Smooth muscle cell (in vitro differentiated cells): Measurements from ENCODE around the gene ACTR10. TPM values are rescaled to one million over a fixed set of nuclear protein-coding genes. Genes with fewer than 3 reads are reported as not detected.

ENCODE experiments used
- DNase-seq: peaks from one replicate; lab custom pipeline; 2025; ENCODE audit not compliant: unreplicated experiment; lab: John Stamatoyannopoulos, UW
- H2AFZ ChIP-seq: fragments of 200-600 bp; sonication (generic); 2 replicates; pipeline ENCODE4 v1.6.0; 2016; ENCODE audit warnings: antibody characterized with exemption, low read depth, mild to moderate bottlenecking
- H3F3A ChIP-seq: fragments of 200-600 bp; sonication (generic); 2 replicates; pipeline ENCODE4 v1.6.0; 2017; ENCODE audit warnings: antibody characterized with exemption, low read depth
- H3K27ac ChIP-seq: fragments of 200-600 bp; sonication (generic); 2 replicates; pipeline ENCODE4 v1.5.1; 2016; ENCODE audit warnings: low read depth, mild to moderate bottlenecking
- H3K27me3 ChIP-seq: fragments of 200-600 bp; sonication (generic); 2 replicates; pipeline ENCODE4 v1.6.1; 2016; ENCODE audit warnings: low read depth, mild to moderate bottlenecking
- H3K36me3 ChIP-seq: fragments of 200-600 bp; sonication (generic); 2 replicates; pipeline ENCODE4 v1.5.1; 2016; ENCODE audit warnings: low read depth
- H3K4me1 ChIP-seq: fragments of 200-600 bp; sonication (generic); 2 replicates; pipeline ENCODE4 v1.5.1; 2016; ENCODE audit warnings: low read depth
- H3K4me2 ChIP-seq: fragments of 200-600 bp; sonication (generic); 2 replicates; pipeline ENCODE4 v1.6.0; 2016; ENCODE audit warnings: mild to moderate bottlenecking
- H3K4me3 ChIP-seq: fragments of 200-600 bp; sonication (generic); 2 replicates; pipeline ENCODE4 v1.5.1; 2016; ENCODE audit warnings: mild to moderate bottlenecking
- H3K79me2 ChIP-seq: fragments of 200-600 bp; sonication (generic); 2 replicates; pipeline ENCODE4 v1.6.0; 2016; ENCODE audit warnings: low read depth, mild to moderate bottlenecking
- H3K9ac ChIP-seq: fragments of 200-600 bp; sonication (generic); 2 replicates; pipeline ENCODE4 v1.6.0; 2016; ENCODE audit warnings: low read depth
- H3K9me3 ChIP-seq: fragments of 200-600 bp; sonication (generic); replicated peaks from 2 replicates; pipeline ENCODE4 v1.5.1; 2016; ENCODE audit warnings: low read depth
- H4K20me1 ChIP-seq: fragments of 200-600 bp; sonication (generic); 2 replicates; pipeline ENCODE4 v1.6.0; 2016; ENCODE audit warnings: low read depth
- WGBS: methylation state at CpG from one replicate; pipeline ENCODE4 v1.1.7; 2016; ENCODE audit warnings: low lambda C conversion rate; 5-methylcytosine and 5-hydroxymethylcytosine counted together
- polyA plus RNA-seq: library from polyadenylated mRNA; unstranded; fragments of >200 nt; fragmentation: Nextera tagmentation; extraction: Ambion mirVana; gene quantifications from 2 replicates; pipeline ENCODE4 v1.2.1, GENCODE V29; 2016
- total RNA-seq: library from RNA; depleted of rRNA; stranded (reverse); fragments of >200 nt; gene quantifications from 2 replicates; pipeline ENCODE4 v1.2.3, GENCODE V29; 2014
- TF ChIP-seq, protein P1 (sequence below): fragments of 200-600 bp; sonication (generic); IDR thresholded peaks from 2 replicates; pipeline ENCODE4 v1.5.1; 2017; ENCODE audit warnings: borderline replicate concordance, mild to moderate bottlenecking, antibody characterized with exemption; ENCODE audit not compliant: insufficient read depth, poor library complexity, severe bottlenecking

The ACTR10 gene
- total RNA-seq (133 and 149 TPM in 2 replicates), polyA plus RNA-seq (109 and 131 TPM in 2 replicates)

DNA sequence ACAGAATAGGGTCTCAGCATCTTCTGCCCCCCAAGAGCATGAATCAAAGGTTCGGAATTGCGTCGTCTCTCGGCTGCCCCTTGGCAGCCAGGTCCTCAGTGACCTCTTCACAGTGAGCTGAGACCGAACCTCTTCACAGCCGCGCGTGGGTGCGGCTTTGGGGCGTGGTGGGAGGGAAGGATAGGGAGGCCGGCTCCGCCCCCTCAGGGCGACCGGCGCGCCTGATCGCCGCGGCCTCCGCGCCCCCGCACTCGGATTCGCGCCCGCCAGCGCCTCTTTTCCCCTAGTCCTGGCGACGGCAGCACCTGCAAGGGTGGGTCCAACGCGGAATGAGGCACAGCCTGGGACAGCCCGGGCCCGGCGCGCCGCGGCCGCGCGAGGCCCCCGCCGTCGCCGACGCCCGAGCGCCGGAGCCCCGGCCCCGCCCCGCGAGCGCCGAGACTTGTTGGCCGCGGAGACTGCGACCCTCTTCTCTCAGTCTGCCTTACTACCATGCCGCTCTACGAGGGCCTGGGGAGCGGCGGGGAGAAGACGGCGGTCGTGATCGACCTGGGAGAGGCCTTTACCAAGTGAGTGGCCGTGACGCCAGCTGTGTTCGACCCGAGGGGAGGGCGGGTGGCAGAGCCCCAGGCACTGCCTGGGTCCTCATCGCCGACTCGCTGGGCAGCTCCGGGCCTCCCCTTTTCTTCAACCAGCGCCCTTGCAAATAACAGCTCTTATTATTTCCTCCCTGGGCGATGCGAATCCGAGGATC is at the start of gene ACTR10:
Gene ACTR10, plus strand, starts transcription at position 424 of the 754 bp plus-strand sequence. Its CDS starts 69 bp downstream, at position 493.
- peak; percentile 70 for DNase-seq
- H3K9me3 ChIP-seq: no peaks in the 10 kb centered on the region
- peak within 1 kb of the TSS; percentile 91 for H3K4me3 ChIP-seq
- peak within 1 kb of the TSS; percentile 95 for H3K27ac ChIP-seq
- 0% methylated on average over 46 of the region's 78 CpGs for WGBS
- H3K27me3 ChIP-seq: no peaks in the 10 kb centered on the region
- H3K4me1 ChIP-seq: peaks cover 16% of the 10 kb centered on the region
- TF ChIP-seq, protein P1, sequence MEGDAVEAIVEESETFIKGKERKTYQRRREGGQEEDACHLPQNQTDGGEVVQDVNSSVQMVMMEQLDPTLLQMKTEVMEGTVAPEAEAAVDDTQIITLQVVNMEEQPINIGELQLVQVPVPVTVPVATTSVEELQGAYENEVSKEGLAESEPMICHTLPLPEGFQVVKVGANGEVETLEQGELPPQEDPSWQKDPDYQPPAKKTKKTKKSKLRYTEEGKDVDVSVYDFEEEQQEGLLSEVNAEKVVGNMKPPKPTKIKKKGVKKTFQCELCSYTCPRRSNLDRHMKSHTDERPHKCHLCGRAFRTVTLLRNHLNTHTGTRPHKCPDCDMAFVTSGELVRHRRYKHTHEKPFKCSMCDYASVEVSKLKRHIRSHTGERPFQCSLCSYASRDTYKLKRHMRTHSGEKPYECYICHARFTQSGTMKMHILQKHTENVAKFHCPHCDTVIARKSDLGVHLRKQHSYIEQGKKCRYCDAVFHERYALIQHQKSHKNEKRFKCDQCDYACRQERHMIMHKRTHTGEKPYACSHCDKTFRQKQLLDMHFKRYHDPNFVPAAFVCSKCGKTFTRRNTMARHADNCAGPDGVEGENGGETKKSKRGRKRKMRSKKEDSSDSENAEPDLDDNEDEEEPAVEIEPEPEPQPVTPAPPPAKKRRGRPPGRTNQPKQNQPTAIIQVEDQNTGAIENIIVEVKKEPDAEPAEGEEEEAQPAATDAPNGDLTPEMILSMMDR: no peak
- H4K20me1 ChIP-seq: peaks cover 7% of the 10 kb centered on the region
- H3F3A ChIP-seq: no peaks in the 10 kb centered on the region
- H3K36me3 ChIP-seq: no peaks in the 10 kb centered on the region
- peak within 1 kb of the TSS; percentile 100 for H3K4me2 ChIP-seq
- peaks cover 46% of the 10 kb centered on the region for H3K79me2 ChIP-seq
- H3K9ac ChIP-seq: peak within 1 kb of the TSS; percentile 94
- peak within 1 kb of the TSS; percentile 99 for H2AFZ ChIP-seq

DNA sequence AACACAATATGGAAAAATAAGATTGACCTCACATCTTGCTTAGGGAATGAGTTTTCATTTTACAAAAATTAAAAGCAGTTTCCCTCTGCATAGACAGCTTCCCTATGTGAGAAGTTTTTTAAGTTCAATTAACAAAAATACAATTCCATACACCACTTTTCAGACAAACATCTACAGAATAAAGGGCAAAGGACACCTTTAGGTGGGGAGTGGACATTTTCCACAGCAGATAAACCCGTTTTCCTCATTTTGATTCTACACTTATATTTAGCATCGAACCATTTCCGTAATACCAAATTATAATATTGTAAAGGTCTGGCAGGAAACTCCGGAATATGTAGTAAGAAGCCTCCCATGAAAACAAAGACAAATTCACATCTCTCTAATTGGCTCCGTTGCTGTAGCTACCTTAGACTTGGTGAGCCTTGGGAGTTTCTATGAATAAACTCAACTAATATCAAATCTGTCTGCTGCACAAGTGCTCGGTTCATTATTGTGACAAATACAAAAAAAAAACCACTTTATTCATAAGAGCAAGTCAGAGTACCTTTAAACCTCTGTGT is 49.6 kb upstream of the ACTR10 start:
- H3K9ac ChIP-seq: no peak overlapping the region
- no peaks in the 10 kb centered on the region for H3K9me3 ChIP-seq
- H3K4me2 ChIP-seq: no peak overlapping the region
- H3K4me3 ChIP-seq: no peak overlapping the region
- H3K27ac ChIP-seq: no peak overlapping the region
- no peak overlapping the region for H2AFZ ChIP-seq
- WGBS: 88% methylated on average over 6 of the region's 6 CpGs
- H3F3A ChIP-seq: no peaks in the 10 kb centered on the region
- TF ChIP-seq, protein P1: no peak
- H4K20me1 ChIP-seq: peaks cover 7% of the 10 kb centered on the region
- peaks cover 9% of the 10 kb centered on the region for H3K4me1 ChIP-seq
- no peaks in the 10 kb centered on the region for H3K36me3 ChIP-seq
- H3K79me2 ChIP-seq: no peaks in the 10 kb centered on the region
- DNase-seq: no peak
- peaks cover 27% of the 10 kb centered on the region for H3K27me3 ChIP-seq

DNA sequence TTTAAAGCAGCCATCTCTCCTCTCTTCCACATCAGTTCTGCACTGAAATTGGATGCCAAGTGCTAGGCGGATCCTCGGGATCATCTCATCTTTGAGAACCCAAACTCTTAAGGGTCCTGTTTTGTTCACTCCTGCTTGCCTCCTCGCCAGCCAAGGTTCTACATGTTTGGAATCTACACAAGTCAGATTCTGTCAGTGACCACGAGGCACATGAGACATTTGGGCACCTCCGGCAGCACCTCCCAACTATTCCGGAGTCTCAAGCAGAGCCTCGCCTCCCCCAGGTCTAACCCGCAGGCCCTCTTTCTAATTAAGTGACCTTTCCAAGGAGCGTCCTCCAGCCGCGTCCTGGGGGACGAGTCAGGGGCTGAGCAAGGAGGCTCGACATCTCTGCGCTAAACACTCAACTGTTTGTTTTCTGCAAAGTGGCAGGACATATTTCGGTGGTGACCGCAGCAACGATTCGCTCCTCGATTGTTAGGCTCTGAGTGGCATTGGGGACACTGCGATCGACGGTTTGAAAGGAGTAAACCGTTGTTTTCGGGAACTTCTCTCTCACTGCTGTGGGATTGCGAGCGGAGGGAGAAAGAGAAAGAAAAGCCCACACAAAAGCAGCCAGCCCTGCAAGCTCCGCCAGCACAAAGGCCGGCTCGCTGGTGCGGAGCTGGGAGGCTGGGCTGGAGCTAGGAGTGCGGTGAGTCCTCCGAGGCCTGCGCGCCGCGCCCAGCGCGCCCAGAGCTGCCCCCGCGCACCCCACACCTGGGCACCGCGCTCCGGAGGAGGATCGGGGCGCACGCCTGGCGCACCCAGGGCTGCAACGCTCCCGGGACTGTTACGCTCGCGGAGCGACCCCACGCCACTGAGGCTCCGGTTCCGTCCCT is 48.6 kb upstream of the ACTR10 start:
- no peaks in the 10 kb centered on the region for H3K36me3 ChIP-seq
- peaks cover 7% of the 10 kb centered on the region for H4K20me1 ChIP-seq
- peak overlapping the region; percentile 34 for H3K9ac ChIP-seq

More for the DNA sequence above, 48.6 kb upstream of the ACTR10 start:
- H3K4me2 ChIP-seq: peak overlapping the region; percentile 95
- no peak overlapping the region for H3K27ac ChIP-seq
- H2AFZ ChIP-seq: peak overlapping the region; percentile 93
- H3K9me3 ChIP-seq: no peaks in the 10 kb centered on the region
- DNase-seq: no peak
- H3F3A ChIP-seq: no peaks in the 10 kb centered on the region
- H3K4me1 ChIP-seq: peaks cover 9% of the 10 kb centered on the region
- TF ChIP-seq, protein P1: no peak
- peak overlapping the region; percentile 82 for H3K4me3 ChIP-seq
- H3K79me2 ChIP-seq: no peaks in the 10 kb centered on the region
- 3% methylated on average over 53 of the region's 56 CpGs for WGBS
- H3K27me3 ChIP-seq: peaks cover 27% of the 10 kb centered on the region
